ENCODE results near the gene PPP2R3C. TPM values are rescaled to one million over a fixed set of nuclear protein-coding genes. Genes with fewer than 3 reads are reported as not detected.

PPP2R3C gene
- total and polyA plus RNA-seq, 2 experiments from 2014 or later, result 35.9 to 43.0 TPM

GRCh38 chr14:35116242-35116641, 5.5 kb downstream of the PPP2R3C start (continued):
- no peak for TF ChIP-seq ZNF462 (CRISPR knock-in tag; IDR thresholded peaks at IDR 0.05)
- TF ChIP-seq JUNB (IDR thresholded peaks at IDR 0.05; ENCODE audit: unreplicated experiment), result no peak
- TF ChIP-seq NANOG (IDR thresholded peaks at IDR 0.05; ENCODE audit: borderline replicate concordance), result no peak
- TF ChIP-seq ZNF331 (CRISPR knock-in tag; IDR thresholded peaks at IDR 0.05; ENCODE audit: low read depth), result no peak

- peaks cover 2% of the 10 kb centered on the region for H3K27me3 Mint-ChIP-seq (ENCODE audit: insufficient read depth, low read depth, poor library complexity)
- no peaks in the 10 kb centered on the region for H3K27me3 ChIP-seq (ENCODE audit: insufficient read depth)
- H3K36me3 Mint-ChIP-seq (ENCODE audit: low read depth), result peaks cover 56% of the 10 kb centered on the region
- H3K9me3 Mint-ChIP-seq, result peaks cover 14% of the 10 kb centered on the region; the same call in 2 of the 3 replicates
- H3F3A ChIP-seq (replicated peaks; ENCODE audit: low read depth), result no peaks in the 10 kb centered on the region
- no peak for DNase-seq (ENCODE audit: low spot score)
- H3K36me3 ChIP-seq (ENCODE audit: insufficient read depth), result peaks cover 27% of the 10 kb centered on the region
- H3K4me2 ChIP-seq, result no peak overlapping the region
- H3K27ac Mint-ChIP-seq, result 0 out of 2 replicates have a peak overlapping the region, but pooled peaks have one; percentile 29
- 0 out of 2 replicates have a peak, but pooled peaks cover 9% of the 10 kb centered on the region for H3K79me2 ChIP-seq (replicated peaks; ENCODE audit: insufficient read depth)
- no peak overlapping the region for H3K4me3 Mint-ChIP-seq
- TF ChIP-seq CREB1 (CRISPR knock-in tag; IDR thresholded peaks at IDR 0.05; ENCODE audit: low read depth) (no peak), STAT1 (IDR thresholded peaks at IDR 0.05; ENCODE audit: unreplicated experiment) (no peak), NANOG (IDR thresholded peaks at IDR 0.05; ENCODE audit: borderline replicate concordance) (no peak), ETS1 (IDR thresholded peaks at IDR 0.05) (no peak), POLR2AphosphoS5 (IDR thresholded peaks at IDR 0.05; ENCODE audit: low read depth) (no peak)
- TF ChIP-seq, protein P1, sequence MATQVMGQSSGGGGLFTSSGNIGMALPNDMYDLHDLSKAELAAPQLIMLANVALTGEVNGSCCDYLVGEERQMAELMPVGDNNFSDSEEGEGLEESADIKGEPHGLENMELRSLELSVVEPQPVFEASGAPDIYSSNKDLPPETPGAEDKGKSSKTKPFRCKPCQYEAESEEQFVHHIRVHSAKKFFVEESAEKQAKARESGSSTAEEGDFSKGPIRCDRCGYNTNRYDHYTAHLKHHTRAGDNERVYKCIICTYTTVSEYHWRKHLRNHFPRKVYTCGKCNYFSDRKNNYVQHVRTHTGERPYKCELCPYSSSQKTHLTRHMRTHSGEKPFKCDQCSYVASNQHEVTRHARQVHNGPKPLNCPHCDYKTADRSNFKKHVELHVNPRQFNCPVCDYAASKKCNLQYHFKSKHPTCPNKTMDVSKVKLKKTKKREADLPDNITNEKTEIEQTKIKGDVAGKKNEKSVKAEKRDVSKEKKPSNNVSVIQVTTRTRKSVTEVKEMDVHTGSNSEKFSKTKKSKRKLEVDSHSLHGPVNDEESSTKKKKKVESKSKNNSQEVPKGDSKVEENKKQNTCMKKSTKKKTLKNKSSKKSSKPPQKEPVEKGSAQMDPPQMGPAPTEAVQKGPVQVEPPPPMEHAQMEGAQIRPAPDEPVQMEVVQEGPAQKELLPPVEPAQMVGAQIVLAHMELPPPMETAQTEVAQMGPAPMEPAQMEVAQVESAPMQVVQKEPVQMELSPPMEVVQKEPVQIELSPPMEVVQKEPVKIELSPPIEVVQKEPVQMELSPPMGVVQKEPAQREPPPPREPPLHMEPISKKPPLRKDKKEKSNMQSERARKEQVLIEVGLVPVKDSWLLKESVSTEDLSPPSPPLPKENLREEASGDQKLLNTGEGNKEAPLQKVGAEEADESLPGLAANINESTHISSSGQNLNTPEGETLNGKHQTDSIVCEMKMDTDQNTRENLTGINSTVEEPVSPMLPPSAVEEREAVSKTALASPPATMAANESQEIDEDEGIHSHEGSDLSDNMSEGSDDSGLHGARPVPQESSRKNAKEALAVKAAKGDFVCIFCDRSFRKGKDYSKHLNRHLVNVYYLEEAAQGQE (IDR thresholded peaks at IDR 0.05; ENCODE audit: unreplicated experiment), result no peak
- ATAC-seq, result no peak
- no peak overlapping the region for H2AFZ ChIP-seq
- peaks cover 6% of the 10 kb centered on the region; the same call in 1 of the 2 replicates for H3K4me1 ChIP-seq (ENCODE audit: insufficient read depth)
- no peaks in the 10 kb centered on the region for H3K9me2 ChIP-seq (ENCODE audit: insufficient read depth)
- H3K4me3 ChIP-seq, result no peak overlapping the region
- H3K4me1 Mint-ChIP-seq, result peaks cover 10% of the 10 kb centered on the region
- no peaks in the 10 kb centered on the region for H4K20me1 ChIP-seq (replicated peaks; ENCODE audit: insufficient read depth)
- H3K27ac ChIP-seq (ENCODE audit: low read depth), result no peak overlapping the region
Observed at GRCh38 chr14:35114036-35114435, 7.8 kb downstream of the PPP2R3C start.
